Right lobe of liver (tissue), 6 donors: Measurements from ENCODE around the gene COL27A1. TPM values are rescaled to one million over a fixed set of nuclear protein-coding genes. Genes with fewer than 3 reads are reported as not detected.
A peak's percentile ranks its signal among the peaks of the same experiment; 100 is the strongest.
"Not testable (repeated sequence)": the region's sequence is repeated elsewhere in the genome, so short reads cannot be mapped to it uniquely, and the experiment has no call there.

Source experiments
- ATAC-seq, 4 donors: fragments of 200-7000 bp; cut with Tn5 transposase; one replicate each; pipeline ENCODE4 v1.9.1; 2020; ENCODE audit warnings: mild to moderate bottlenecking in 4 of 4, moderate library complexity in 4 of 4
- DNase-seq, 3 donors: peaks; one replicate each; pipeline ENCODE4 v3.0.0-alpha.2; 2020
- H3K27ac ChIP-seq, 3 donors: fragments of 200-600 bp; one replicate each; pipeline ENCODE4 v1.8.0; 2022
- H3K27me3 ChIP-seq, 2 donors: fragments of 200-600 bp; one replicate each; pipeline ENCODE4 v1.8.0; 2022
- H3K36me3 ChIP-seq, 4 donors: fragments of 200-600 bp; sonication (generic) in 1 of 4; one replicate each; pipeline versions ENCODE4 v1.5.1 to v1.8.0; 2017 to 2022; ENCODE audit warnings: control low read depth in 1 of 4
- H3K4me1 ChIP-seq, 4 donors: fragments of 200-600 bp; sonication (generic) in 1 of 4; one replicate each; pipeline versions ENCODE4 v1.5.1 to v1.8.0; 2017 to 2022; ENCODE audit warnings: control low read depth in 1 of 4
- H3K4me3 ChIP-seq, 3 donors: fragments of 200-600 bp; one replicate each; pipeline ENCODE4 v1.8.0; 2022
- H3K9me3 ChIP-seq, 4 donors: fragments of 200-600 bp; sonication (generic) in 1 of 4; one replicate each; pipeline versions ENCODE4 v1.5.1 to v1.8.0; 2017 to 2022; ENCODE audit warnings: control low read depth in 1 of 4
- POLR2A ChIP-seq: fragments of 450-650 bp; IDR thresholded peaks from one replicate; pipeline ENCODE4 v1.6.1; 2017; ENCODE audit warnings: antibody characterized with exemption, mild to moderate bottlenecking
- WGBS: methylation state at CpG from one replicate; pipeline ENCODE4 v1.1.6; 2018; ENCODE audit warnings: low coverage, low lambda C conversion rate; ENCODE audit not compliant: insufficient coverage; ENCODE audit errors: missing lambda C conversion rate; 5-methylcytosine and 5-hydroxymethylcytosine counted together
- intact Hi-C, 2 donors: fragments of 100-400 bp; cut with DNase I; formaldehyde crosslinking; loops; one replicate each; pipeline versions ENCODE4 v1.11.2 to v1.14.1; 2022
- total RNA-seq, 6 experiments: library from RNA; depleted of rRNA in 2 of 6; stranded (reverse); fragments of >200 nt in 2 of 6; fragmentation: NEBNext Ultra II Directional in 3 of 6; extraction: Animal tissue kit (Norgen Biotek cat#: 25700) in 3 of 6; gene quantifications; one replicate each; pipeline versions ENCODE4 v1.1.0 to v1.2.4, GENCODE V29; 2016 to 2023
- TF ChIP-seq, protein P1 (sequence below), 4 donors: fragments of 200-600 bp in 3 of 4; fragments of 450-650 bp in 1 of 4; IDR thresholded peaks; one replicate each; pipeline versions ENCODE4 v1.5.1 to v1.8.0; 2016 to 2022; ENCODE audit warnings: antibody characterized with exemption in 4 of 4, mild to moderate bottlenecking in 2 of 4
- donor health status: DM: no; HTN: yes; CAD: no.
- donor health status: DM: no; HTN: no; CAD: no.
- donor health status: DM: no; HTN: no; CAD: no.
- donor health status: DM: no; HTN: yes; CAD: no.
- donor health status: DM: no; HTN: yes; CAD: no.

Gene COL27A1
- total RNA-seq, 6 experiments from 2014 or later, result 11.8 to 51.9 (median 29.3) TPM

- Histone ChIP-seq H3K4me1 (peaks cover 0 to 82% (median 30%) of the 10 kb centered on the region in 4 donors), H3K36me3 (no peaks in the 10 kb centered on the region), H3K27me3 (no peaks in the 10 kb centered on the region), H3K9me3 (no peaks in the 10 kb centered on the region), H3K27ac (peak overlapping the region; percentile 65 to 85 (median 81)), H3K4me3 (peak overlapping the region in 1 of 3 donors; percentile 9)
- intact Hi-C loops, result no loop called here
- DNase-seq (peak in 1 of 3 donors; percentile 36), ATAC-seq (peak; percentile 11 to 44 (median 17))
- WGBS, result 36% methylated on average over 8 of the region's 8 CpGs
- TF ChIP-seq, protein P1, sequence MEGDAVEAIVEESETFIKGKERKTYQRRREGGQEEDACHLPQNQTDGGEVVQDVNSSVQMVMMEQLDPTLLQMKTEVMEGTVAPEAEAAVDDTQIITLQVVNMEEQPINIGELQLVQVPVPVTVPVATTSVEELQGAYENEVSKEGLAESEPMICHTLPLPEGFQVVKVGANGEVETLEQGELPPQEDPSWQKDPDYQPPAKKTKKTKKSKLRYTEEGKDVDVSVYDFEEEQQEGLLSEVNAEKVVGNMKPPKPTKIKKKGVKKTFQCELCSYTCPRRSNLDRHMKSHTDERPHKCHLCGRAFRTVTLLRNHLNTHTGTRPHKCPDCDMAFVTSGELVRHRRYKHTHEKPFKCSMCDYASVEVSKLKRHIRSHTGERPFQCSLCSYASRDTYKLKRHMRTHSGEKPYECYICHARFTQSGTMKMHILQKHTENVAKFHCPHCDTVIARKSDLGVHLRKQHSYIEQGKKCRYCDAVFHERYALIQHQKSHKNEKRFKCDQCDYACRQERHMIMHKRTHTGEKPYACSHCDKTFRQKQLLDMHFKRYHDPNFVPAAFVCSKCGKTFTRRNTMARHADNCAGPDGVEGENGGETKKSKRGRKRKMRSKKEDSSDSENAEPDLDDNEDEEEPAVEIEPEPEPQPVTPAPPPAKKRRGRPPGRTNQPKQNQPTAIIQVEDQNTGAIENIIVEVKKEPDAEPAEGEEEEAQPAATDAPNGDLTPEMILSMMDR (IDR thresholded peaks at IDR 0.05), result no peak
- TF ChIP-seq POLR2A, result peak; percentile 14
Measured at GRCh38 chr9:114317665-114318357, 162.5 kb downstream of the COL27A1 start.

DNA sequence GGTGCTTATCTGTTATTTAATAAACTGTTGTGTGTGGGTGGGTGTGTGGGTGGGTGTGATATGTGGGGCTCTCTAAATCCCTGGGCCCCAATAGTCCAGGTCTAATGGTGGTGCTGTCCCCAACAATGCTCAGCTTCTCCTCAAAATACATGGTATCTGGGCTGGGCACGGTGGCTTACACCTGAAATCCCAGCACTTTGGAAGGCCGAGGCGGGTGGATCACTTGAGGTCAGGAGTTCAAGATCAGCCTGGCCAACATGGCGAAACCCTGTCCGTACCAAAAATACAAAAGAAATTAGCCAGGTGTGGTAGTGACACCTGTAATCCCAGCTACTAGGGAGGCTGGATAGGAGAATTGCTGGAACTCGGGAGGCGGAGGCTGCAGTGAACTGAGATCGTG lies 163.1 kb downstream of the COL27A1 start:
- TF ChIP-seq POLR2A, result no peak
- TF ChIP-seq, protein P1 (IDR thresholded peaks at IDR 0.05), result no peak
- WGBS, result 58% methylated on average over 8 of the region's 8 CpGs
- peaks cover 0 to 81% (median 29%) of the 10 kb centered on the region in 4 donors for H3K4me1 ChIP-seq
- DNase-seq (peak in 1 of 3 donors; percentile 37), ATAC-seq (no peak)
- H3K36me3 ChIP-seq, result no peaks in the 10 kb centered on the region
- H3K27ac ChIP-seq, result peak overlapping the region; percentile 65 to 85 (median 81)
- H3K9me3 ChIP-seq, result no peaks in the 10 kb centered on the region
- no peak overlapping the region for H3K4me3 ChIP-seq
- intact Hi-C loops, result no loop called here
- H3K27me3 ChIP-seq, result no peaks in the 10 kb centered on the region

GRCh38 chr9:114319147-114319546 lies 163.8 kb downstream of the COL27A1 start:
- TF ChIP-seq, protein P1 (IDR thresholded peaks at IDR 0.05), result no peak
- H3K9me3 ChIP-seq, result no peaks in the 10 kb centered on the region
- H3K36me3 ChIP-seq, result peaks cover 0 to 4% (median 2%) of the 10 kb centered on the region in 4 donors
- DNase-seq (peak in 1 of 3 donors; percentile 49), ATAC-seq (no peak)
- no peak overlapping the region for H3K27ac ChIP-seq
- WGBS, result 90% methylated on average over 3 of the region's 3 CpGs
- intact Hi-C loops, result no loop called here
- H3K4me1 ChIP-seq, result peaks cover 0 to 73% (median 26%) of the 10 kb centered on the region in 4 donors
- H3K4me3 ChIP-seq, result no peak overlapping the region
- no peaks in the 10 kb centered on the region for H3K27me3 ChIP-seq

GRCh38 chr9:114320710-114321109 lies 165.4 kb downstream of the COL27A1 start:
- ATAC-seq, H3K4me3 ChIP-seq, H3K9me3 ChIP-seq, H3K27me3 ChIP-seq, intact Hi-C loops: not testable (repeated sequence)
- WGBS, result 89% methylated on average over 5 of the region's 7 CpGs
- Histone ChIP-seq H3K27ac (peak overlapping the region in 1 of 3 donors; percentile 9), H3K4me1 (peaks cover 0 to 59% (median 20%) of the 10 kb centered on the region in 4 donors), H3K36me3 (peaks cover 0 to 10% (median 6%) of the 10 kb centered on the region in 4 donors)
- DNase-seq, result peak in 1 of 3 donors; percentile 4

DNA sequence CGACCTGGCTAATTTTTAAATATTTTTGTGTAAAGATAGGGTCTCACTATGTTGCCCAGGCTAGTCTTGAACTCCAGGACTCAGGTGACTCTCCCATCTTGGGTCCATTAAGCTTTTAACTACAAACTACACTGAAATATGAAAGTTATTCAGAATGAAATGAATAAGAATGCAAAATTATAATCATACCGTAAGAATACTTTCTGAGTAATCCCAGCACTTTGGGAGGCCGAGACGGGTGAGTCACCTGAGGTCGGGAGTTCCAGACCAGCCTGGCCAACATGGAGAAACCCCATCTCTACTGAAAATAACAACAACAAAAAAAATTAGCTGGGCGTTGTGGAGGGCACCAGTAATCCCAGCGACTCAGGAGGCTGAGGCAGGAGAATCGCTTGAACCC lies 166.4 kb downstream of the COL27A1 start:
- H3K36me3 ChIP-seq, result peaks cover 0 to 10% (median 6%) of the 10 kb centered on the region in 4 donors
- intact Hi-C loops, result no loop called here
- WGBS, result 53% methylated on average over 8 of the region's 8 CpGs
- H3K4me3 ChIP-seq, result peak overlapping the region in 1 of 3 donors; percentile 34
- H3K27me3 ChIP-seq, result no peaks in the 10 kb centered on the region
- H3K27ac ChIP-seq, result peak overlapping the region in 2 of 3 donors; percentile 56 to 75
- peaks cover 0 to 49% (median 16%) of the 10 kb centered on the region in 4 donors for H3K4me1 ChIP-seq
- DNase-seq (no peak), ATAC-seq (no peak)
- no peaks in the 10 kb centered on the region for H3K9me3 ChIP-seq
- TF ChIP-seq POLR2A, result no peak
- TF ChIP-seq, protein P1 (IDR thresholded peaks at IDR 0.05), result no peak

DNA sequence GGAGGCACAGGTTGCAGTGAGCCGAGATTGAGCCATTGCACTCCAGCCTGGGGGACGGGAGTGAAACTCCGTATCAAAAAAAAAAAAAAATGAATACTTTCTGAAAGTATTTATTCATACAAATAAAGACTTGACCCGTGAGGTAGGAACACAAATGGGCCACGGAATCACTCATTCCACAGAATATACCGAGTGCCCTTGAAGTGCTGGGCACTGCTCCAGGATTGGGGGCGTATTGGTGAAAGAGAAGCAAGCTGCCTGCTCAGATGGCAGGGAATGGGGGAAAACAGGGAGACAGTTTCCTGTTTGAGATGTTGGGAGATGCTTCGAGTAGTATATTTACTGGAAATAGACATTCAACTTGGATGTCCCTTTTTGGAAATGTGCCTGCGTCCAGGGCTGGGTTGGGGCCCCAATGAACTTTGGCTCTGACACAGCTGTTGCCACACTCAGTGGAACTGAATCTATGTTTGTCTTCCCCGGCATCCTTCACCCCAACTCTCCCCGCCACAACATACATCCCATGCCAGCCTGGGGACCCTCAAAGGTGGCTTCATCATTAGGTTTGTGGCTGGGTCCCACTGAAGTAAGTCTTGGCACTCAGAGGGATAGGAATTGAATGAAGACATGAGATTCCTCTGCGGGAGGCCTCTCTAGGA lies 167.0 kb downstream of the COL27A1 start:
- H3K9me3 ChIP-seq, H3K27me3 ChIP-seq, intact Hi-C loops: not testable (repeated sequence)
- DNase-seq, result peak; percentile 74 to 89 (median 80)
- Histone ChIP-seq H3K27ac (peak overlapping the region in 2 of 3 donors; percentile 56 to 75), H3K4me3 (peak overlapping the region in 1 of 3 donors; percentile 34), H3K4me1 (peaks cover 0 to 43% (median 13%) of the 10 kb centered on the region in 4 donors), H3K36me3 (peaks cover 0 to 10% (median 6%) of the 10 kb centered on the region in 4 donors)
- ATAC-seq, result peak; percentile 23 to 49 (median 44)
- 28% methylated on average over 9 of the region's 12 CpGs for WGBS
